ENCODE results near the gene ALKBH1.
A peak's percentile ranks its signal among the peaks of the same experiment; 100 is the strongest.
"Not testable (repeated sequence)": the region's sequence is repeated elsewhere in the genome, so short reads cannot be mapped to it uniquely, and the experiment has no call there.

The ALKBH1 gene

GRCh38 chr14:77707724-77708408 lies at the start of gene ALKBH1, which contains the start of gene SLIRP:
Gene ALKBH1, minus strand, starts transcription at chr14:77708023. Its CDS starts 19 bp downstream, at chr14:77708004.
Gene SLIRP, plus strand, starts transcription at chr14:77708103. Its CDS starts 9 bp downstream, at chr14:77708112.
- peak; percentile 89 for DNase-seq (ENCODE audit: low spot score)

GRCh38 chr14:77752799-77753516 lies 45.1 kb upstream of the ALKBH1 start:
- no peak for DNase-seq (ENCODE audit: low spot score)

- DNase-seq (ENCODE audit: low spot score) = no peak
These were observed 44.4 kb upstream of the ALKBH1 start for GRCh38 chr14:77752266-77752665.

- not testable (repeated sequence) for DNase-seq (ENCODE audit: low spot score)
These were observed 39.6 kb upstream of the ALKBH1 start for GRCh38 chr14:77747425-77747824.

- no peak for DNase-seq (ENCODE audit: low spot score)
These were observed 38.4 kb upstream of the ALKBH1 start for GRCh38 chr14:77746064-77746702.

- no peak for DNase-seq (ENCODE audit: low spot score)
These were observed 33.6 kb upstream of the ALKBH1 start for GRCh38 chr14:77741438-77741837.

- no peak for DNase-seq (ENCODE audit: low spot score)
These were observed 30.9 kb upstream of the ALKBH1 start for GRCh38 chr14:77738559-77739250.

- DNase-seq (ENCODE audit: low spot score) = no peak
These were observed 23.2 kb upstream of the ALKBH1 start for GRCh38 chr14:77730976-77731497.

GRCh38 chr14:77722301-77722700 lies 14.5 kb upstream of the ALKBH1 start:
- DNase-seq (ENCODE audit: low spot score) = no peak

GRCh38 chr14:77721437-77721836 lies 13.6 kb upstream of the ALKBH1 start:
- DNase-seq (ENCODE audit: low spot score) = no peak

GRCh38 chr14:77717608-77718305 lies 9.9 kb upstream of the ALKBH1 start:
- no peak for DNase-seq (ENCODE audit: low spot score)

GRCh38 chr14:77714926-77715325 lies 7.1 kb upstream of the ALKBH1 start:
- DNase-seq (ENCODE audit: low spot score) = no peak

- DNase-seq (ENCODE audit: low spot score) = no peak
These were observed 2.5 kb upstream of the ALKBH1 start for GRCh38 chr14:77710364-77710763.

- DNase-seq (ENCODE audit: low spot score) = no peak
These were observed 1.6 kb upstream of the ALKBH1 start for GRCh38 chr14:77709412-77709811.

GRCh38 chr14:77708749-77709148 lies 926 bp upstream of the ALKBH1 start:
- DNase-seq (ENCODE audit: low spot score) = no peak

- DNase-seq (ENCODE audit: low spot score) = peak; percentile 31
These were observed 484 bp downstream of the ALKBH1 start for GRCh38 chr14:77707355-77707723.

GRCh38 chr14:77691259-77691658 lies 16.6 kb downstream of the ALKBH1 start:
- no peak for DNase-seq (ENCODE audit: low spot score)

GRCh38 chr14:77682158-77682553 lies 25.7 kb downstream of the ALKBH1 start:
- peak; percentile 28 for DNase-seq (ENCODE audit: low spot score)

GRCh38 chr14:77681196-77682157 lies 26.3 kb downstream of the ALKBH1 start:
- peak; percentile 57 for DNase-seq (ENCODE audit: low spot score)

GRCh38 chr14:77674931-77675330 lies 32.9 kb downstream of the ALKBH1 start:
- DNase-seq (ENCODE audit: low spot score) = no peak
